Upper lobe of left lung (tissue), 6 donors: Measurements from ENCODE around the gene GFOD1. TPM values are rescaled to one million over a fixed set of nuclear protein-coding genes. Genes with fewer than 3 reads are reported as not detected.
A peak's percentile ranks its signal among the peaks of the same experiment; 100 is the strongest.
"Not testable (repeated sequence)": the region's sequence is repeated elsewhere in the genome, so short reads cannot be mapped to it uniquely, and the experiment has no call there.

Experiments used
- ATAC-seq, 2 donors: fragments of 200-7000 bp; cut with Tn5 transposase; one replicate each; pipeline ENCODE4 v1.9.1; 2022; ENCODE audit warnings: mild to moderate bottlenecking in 2 of 2, moderate library complexity in 2 of 2; ENCODE audit not compliant: low FRiP score in 2 of 2
- DNase-seq, 2 donors: peaks; one replicate each; pipeline ENCODE4 v3.0.0-alpha.2; 2019 to 2020
- H3K27ac ChIP-seq, 4 donors: fragments of 200-600 bp; sonication (generic); one replicate each; pipeline ENCODE4 v1.5.1; 2016 to 2019
- H3K27me3 ChIP-seq, 4 donors: fragments of 200-600 bp; sonication (generic); one replicate each; pipeline ENCODE4 v1.5.1; 2017 to 2019
- H3K36me3 ChIP-seq, 4 donors: fragments of 200-600 bp; sonication (generic); one replicate each; pipeline ENCODE4 v1.5.1; 2016 to 2019
- H3K4me1 ChIP-seq, 4 donors: fragments of 200-600 bp; sonication (generic); one replicate each; pipeline ENCODE4 v1.5.1; 2018 to 2019
- H3K4me3 ChIP-seq, 4 donors: fragments of 200-600 bp; sonication (generic); one replicate each; pipeline ENCODE4 v1.5.1; 2017 to 2019; ENCODE audit warnings: mild to moderate bottlenecking in 2 of 4, moderate library complexity in 1 of 4
- H3K9me3 ChIP-seq, 4 donors: fragments of 200-600 bp; sonication (generic); one replicate each; pipeline ENCODE4 v1.5.1; 2018 to 2019
- EP300 ChIP-seq, 4 donors: sonication (generic); formaldehyde crosslinking; IDR thresholded peaks; one replicate each; pipeline ENCODE4 v1.5.1; 2017; ENCODE audit warnings: antibody characterized with exemption in 4 of 4, control low read depth in 2 of 4
- POLR2A ChIP-seq, 4 donors: fragments of 450-650 bp; IDR thresholded peaks; one replicate each; pipeline ENCODE4 v1.5.1; 2016 to 2017; ENCODE audit warnings: antibody characterized with exemption in 4 of 4, mild to moderate bottlenecking in 2 of 4
- POLR2AphosphoS5 ChIP-seq, 2 donors: sonication (generic); formaldehyde crosslinking; IDR thresholded peaks; one replicate each; pipeline ENCODE4 v1.5.1; 2017; ENCODE audit warnings: antibody characterized with exemption in 2 of 2
- WGBS, 2 donors: methylation state at CpG; one replicate each; pipeline ENCODE4 v1.1.5; 2017 to 2018; 5-methylcytosine and 5-hydroxymethylcytosine counted together
- total RNA-seq, 6 donors: library from RNA; depleted of rRNA in 4 of 6; stranded (reverse); fragments of >200 nt in 4 of 6; gene quantifications; one replicate each; pipeline versions ENCODE4 v1.1.0 to v1.2.1, GENCODE V29; 2016 to 2021
- TF ChIP-seq, protein P1 (sequence below), 6 experiments: fragments of 450-650 bp in 4 of 6; fragments of 200-600 bp in 2 of 6; sonication (generic) in 2 of 6; IDR thresholded peaks; one replicate each; pipeline ENCODE4 v1.5.1; 2016 to 2019; ENCODE audit warnings: antibody characterized with exemption in 6 of 6
- donor health status: DM: no; HTN: no; CAD: no; lungs with moderate emphysema.
- donor health status: DM: no; HTN: yes; CAD: no; lungs with severe emphysema.

Gene GFOD1
- total RNA-seq, 6 donors from 2014 or later, result 22.8 to 37.7 (median 25.8) TPM

DNA sequence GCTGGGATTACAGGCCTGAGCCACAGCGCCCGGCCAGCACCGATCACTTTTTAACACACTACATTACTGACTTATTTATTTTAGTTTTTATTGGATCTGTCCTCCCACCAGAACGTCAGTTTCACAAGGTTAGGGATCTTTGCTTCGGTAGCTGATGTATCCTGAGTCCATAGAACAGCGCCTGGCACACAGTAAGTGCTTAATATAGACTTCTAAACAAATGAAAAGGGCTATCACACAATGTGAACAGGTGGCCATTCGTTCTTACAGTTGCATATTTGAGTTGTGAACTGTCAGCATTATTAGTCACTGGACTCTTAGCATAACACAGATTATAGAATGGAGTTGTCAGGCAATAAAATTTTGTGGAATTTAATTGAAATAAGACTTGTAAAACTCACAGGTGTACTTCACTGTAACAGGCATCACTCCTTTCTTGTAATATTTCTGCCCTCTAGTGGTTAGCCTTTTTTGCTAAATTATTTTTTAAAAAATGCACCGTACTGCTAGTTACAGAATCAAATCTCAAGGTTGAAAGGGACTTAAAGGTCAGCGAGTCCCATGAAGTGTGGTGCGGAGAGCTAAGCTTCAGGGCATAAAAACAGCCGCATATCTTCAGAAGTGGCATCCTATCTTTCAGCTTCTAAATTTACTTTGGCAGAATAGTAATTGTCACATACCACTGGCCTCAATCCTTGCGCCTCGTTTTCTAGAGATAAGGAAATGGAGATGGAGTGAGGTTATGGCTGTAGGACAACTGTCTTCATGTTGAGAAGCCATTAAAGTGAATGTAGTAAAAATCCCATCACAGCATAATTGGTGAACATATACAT, 155.7 kb downstream of the GFOD1 start:
- Histone ChIP-seq H3K9me3 (no peaks in the 10 kb centered on the region), H3K27ac (no peak overlapping the region), H3K36me3 (no peaks in the 10 kb centered on the region), H3K4me1 (peaks cover 11 to 15% (median 13%) of the 10 kb centered on the region in 4 donors), H3K27me3 (no peaks in the 10 kb centered on the region), H3K4me3 (no peak overlapping the region)
- DNase-seq, result no peak
- WGBS, 2 donors, result 56 to 58% methylated on average over 13 of the region's 13 CpGs
- ATAC-seq, result no peak
- TF ChIP-seq EP300 (IDR thresholded peaks at IDR 0.05), result no peak
- no peak for TF ChIP-seq POLR2AphosphoS5 (IDR thresholded peaks at IDR 0.05)
- TF ChIP-seq, protein P1, sequence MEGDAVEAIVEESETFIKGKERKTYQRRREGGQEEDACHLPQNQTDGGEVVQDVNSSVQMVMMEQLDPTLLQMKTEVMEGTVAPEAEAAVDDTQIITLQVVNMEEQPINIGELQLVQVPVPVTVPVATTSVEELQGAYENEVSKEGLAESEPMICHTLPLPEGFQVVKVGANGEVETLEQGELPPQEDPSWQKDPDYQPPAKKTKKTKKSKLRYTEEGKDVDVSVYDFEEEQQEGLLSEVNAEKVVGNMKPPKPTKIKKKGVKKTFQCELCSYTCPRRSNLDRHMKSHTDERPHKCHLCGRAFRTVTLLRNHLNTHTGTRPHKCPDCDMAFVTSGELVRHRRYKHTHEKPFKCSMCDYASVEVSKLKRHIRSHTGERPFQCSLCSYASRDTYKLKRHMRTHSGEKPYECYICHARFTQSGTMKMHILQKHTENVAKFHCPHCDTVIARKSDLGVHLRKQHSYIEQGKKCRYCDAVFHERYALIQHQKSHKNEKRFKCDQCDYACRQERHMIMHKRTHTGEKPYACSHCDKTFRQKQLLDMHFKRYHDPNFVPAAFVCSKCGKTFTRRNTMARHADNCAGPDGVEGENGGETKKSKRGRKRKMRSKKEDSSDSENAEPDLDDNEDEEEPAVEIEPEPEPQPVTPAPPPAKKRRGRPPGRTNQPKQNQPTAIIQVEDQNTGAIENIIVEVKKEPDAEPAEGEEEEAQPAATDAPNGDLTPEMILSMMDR (IDR thresholded peaks at IDR 0.05), result peak in 5 of 6 experiments; percentile 37 to 59 (median 56)

DNA sequence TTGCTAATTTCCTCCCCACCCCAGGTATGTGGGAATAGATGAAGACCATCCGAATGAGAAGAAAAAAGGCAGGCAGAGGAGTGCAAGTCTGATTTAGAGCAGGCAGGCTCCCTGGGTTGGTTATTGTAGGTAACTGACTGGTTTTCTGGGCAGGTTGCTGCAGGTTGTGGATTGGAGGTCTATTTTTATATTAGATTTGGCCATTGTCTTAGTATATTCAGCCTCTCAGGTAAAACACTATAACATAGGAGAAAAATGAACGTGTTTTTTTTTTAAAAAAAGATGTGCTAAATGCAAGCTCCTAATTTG, 158.6 kb downstream of the GFOD1 start:
- ATAC-seq (no peak), DNase-seq (no peak)
- WGBS, 2 donors, result 0 to 2% methylated on average over 2 of the region's 2 CpGs
- Histone ChIP-seq H3K27ac (peak overlapping the region; percentile 91 to 96 (median 94)), H3K36me3 (peaks cover 0 to 16% (median 4%) of the 10 kb centered on the region in 4 donors), H3K4me1 (peaks cover 7 to 17% (median 12%) of the 10 kb centered on the region in 4 donors), H3K27me3 (no peaks in the 10 kb centered on the region), H3K9me3 (no peaks in the 10 kb centered on the region), H3K4me3 (peak overlapping the region; percentile 50 to 80 (median 76))
- TF ChIP-seq, protein P1 (IDR thresholded peaks at IDR 0.05), result no peak
- TF ChIP-seq EP300 (IDR thresholded peaks at IDR 0.05), result no peak
- TF ChIP-seq POLR2AphosphoS5 (IDR thresholded peaks at IDR 0.05), result no peak
- TF ChIP-seq POLR2A (IDR thresholded peaks at IDR 0.05), result no peak

DNA sequence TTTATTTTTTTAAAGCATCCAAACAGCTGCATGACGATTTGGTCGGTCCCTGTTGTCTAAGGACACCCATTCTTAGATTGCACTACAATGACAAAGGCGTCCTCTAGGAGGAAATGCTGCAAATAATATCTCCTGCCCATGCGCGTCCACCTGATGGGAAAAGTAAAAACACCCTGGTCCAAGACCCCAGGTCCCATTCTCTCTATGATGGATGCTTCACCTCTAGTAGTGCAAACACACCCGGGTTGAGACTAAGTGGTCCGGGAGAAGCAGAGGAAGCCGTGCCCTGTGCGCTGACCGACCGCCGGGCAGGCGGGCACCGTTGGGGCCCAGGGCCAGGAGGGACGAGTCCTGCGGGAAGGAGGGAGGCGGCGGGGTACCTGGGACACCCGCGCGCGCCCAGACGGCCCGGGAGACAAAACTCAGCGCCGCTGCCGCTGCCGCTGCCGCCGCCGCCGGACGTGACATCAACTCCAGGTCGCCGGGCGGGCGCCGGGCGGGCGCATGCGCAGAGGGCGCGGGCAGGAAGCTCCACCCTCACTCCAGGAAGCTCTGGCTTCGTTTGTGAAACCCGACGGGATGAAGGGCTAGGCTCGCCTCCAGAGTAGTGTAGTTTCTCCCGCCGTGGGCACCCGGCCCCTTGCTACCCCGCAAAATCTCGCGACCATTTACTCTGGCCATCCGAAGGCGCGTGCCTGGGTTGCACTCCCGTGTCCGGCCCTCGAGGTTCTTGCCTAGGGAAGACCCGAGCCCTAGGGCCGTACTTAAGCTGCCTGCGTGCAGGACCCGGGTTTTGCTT, 159.1 kb downstream of the GFOD1 start, which contains the start of gene TBC1D7:
TBC1D7 (minus strand) TSS at position 462 of the 799 bp plus-strand sequence. CDS start 1,639 bp downstream, outside the sequence.
- WGBS, 2 donors, result 0% methylated on average over 22 to 30 of the region's 63 CpGs
- DNase-seq (peak; percentile 94 to 99), ATAC-seq (peak; percentile 92 to 99)
- H3K36me3 ChIP-seq, result peaks cover 0 to 22% (median 7%) of the 10 kb centered on the region in 4 donors
- peak within 1 kb of the TSS; percentile 91 to 96 (median 94) for H3K27ac ChIP-seq
- no peaks in the 10 kb centered on the region for H3K9me3 ChIP-seq
- TF ChIP-seq, protein P1 (IDR thresholded peaks at IDR 0.05), result peak in 3 of 6 experiments; percentile 22 to 52 (median 27)
- TF ChIP-seq EP300 (IDR thresholded peaks at IDR 0.05) (peak in 2 of 4 donors; percentile 6 to 30), POLR2A (IDR thresholded peaks at IDR 0.05) (peak; percentile 31 to 95 (median 87)), POLR2AphosphoS5 (IDR thresholded peaks at IDR 0.05) (peak; percentile 77 to 91)
- no peaks in the 10 kb centered on the region for H3K27me3 ChIP-seq
- H3K4me3 ChIP-seq, result peak within 1 kb of the TSS; percentile 62 to 80 (median 76)
- peaks cover 7 to 17% (median 12%) of the 10 kb centered on the region in 4 donors for H3K4me1 ChIP-seq

DNA sequence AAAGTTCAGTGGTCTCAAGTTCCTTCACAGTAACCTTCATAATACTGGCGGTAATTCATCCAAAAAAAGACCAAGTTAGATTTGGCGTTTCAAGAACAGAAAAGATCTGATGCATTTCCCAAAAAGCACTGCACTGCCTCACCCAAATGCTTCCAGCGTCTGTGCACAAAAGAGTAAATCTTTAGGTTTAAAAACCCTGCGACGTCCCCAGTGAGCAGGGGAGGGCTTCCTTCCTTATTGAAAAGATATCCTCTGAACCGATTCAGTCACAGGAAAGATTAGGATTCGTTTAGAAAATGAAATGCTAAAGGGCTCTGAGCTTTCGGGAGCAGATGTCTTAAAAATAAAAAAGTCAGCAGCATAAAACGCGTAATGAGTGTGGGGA, 159.7 kb downstream of the GFOD1 start:
- Histone ChIP-seq H3K4me3 (peak overlapping the region; percentile 62 to 80 (median 76)), H3K27me3 (no peaks in the 10 kb centered on the region), H3K4me1 (peaks cover 7 to 17% (median 12%) of the 10 kb centered on the region in 4 donors), H3K36me3 (peaks cover 0 to 28% (median 9%) of the 10 kb centered on the region in 4 donors), H3K27ac (peak overlapping the region; percentile 91 to 96 (median 94)), H3K9me3 (no peaks in the 10 kb centered on the region)
- no peak for TF ChIP-seq POLR2A (IDR thresholded peaks at IDR 0.05)
- TF ChIP-seq, protein P1 (IDR thresholded peaks at IDR 0.05), result no peak
- no peak for TF ChIP-seq EP300 (IDR thresholded peaks at IDR 0.05)
- TF ChIP-seq POLR2AphosphoS5 (IDR thresholded peaks at IDR 0.05), result no peak
- ATAC-seq (no peak), DNase-seq (no peak)
- WGBS, 2 donors, result 1 to 2% methylated on average over 10 of the region's 10 CpGs

DNA sequence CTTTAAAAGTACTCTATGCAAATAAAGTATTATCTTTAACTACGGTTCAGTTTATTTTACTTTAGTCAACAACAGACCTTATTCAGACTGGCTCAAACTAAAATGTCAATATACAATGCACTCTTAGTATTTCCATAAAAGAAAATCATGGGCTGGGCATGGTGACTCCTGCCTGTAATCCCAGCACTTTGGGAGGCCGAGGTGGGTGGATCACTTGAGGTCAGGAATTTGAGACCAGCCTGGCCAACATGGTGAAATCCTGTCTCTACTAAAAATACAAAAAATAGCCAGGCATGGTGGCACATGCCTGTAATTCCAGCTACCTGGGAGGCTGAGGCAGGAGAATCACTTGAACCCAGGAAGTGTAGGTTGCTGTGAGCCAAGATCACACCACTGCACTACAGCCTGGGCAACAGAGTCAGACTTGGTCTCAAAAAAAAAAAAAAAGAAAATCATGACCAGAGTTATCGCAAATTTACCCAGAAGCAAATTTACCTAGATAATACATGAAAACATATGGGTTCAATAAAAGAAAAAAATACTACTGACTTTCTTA, 161.3 kb downstream of the GFOD1 start:
- H3K4me1 ChIP-seq, result peaks cover 7 to 17% (median 12%) of the 10 kb centered on the region in 4 donors
- not testable (repeated sequence) for H3K27me3 ChIP-seq, H3K27ac ChIP-seq, ATAC-seq, DNase-seq, H3K4me3 ChIP-seq, H3K9me3 ChIP-seq
- WGBS, 2 donors, result 83 to 84% methylated on average over 3 of the region's 3 CpGs
- H3K36me3 ChIP-seq, result peaks cover under 1 to 43% (median 16%) of the 10 kb centered on the region in 4 donors
